VCaP (cell line): Measurements from ENCODE around the gene TNP2.
A peak's percentile ranks its signal among the peaks of the same experiment; 100 is the strongest.

Source experiments
- H3K27ac ChIP-seq: fragments of 450-650 bp; 2 replicates; pipeline ENCODE4 v1.5.1; 2017
- CTCF ChIP-seq: fragments of 450-650 bp; conservative IDR thresholded peaks from 2 replicates; pipeline ENCODE4 v1.5.1; 2017; ENCODE audit warnings: mild to moderate bottlenecking, moderate library complexity

TNP2 gene

GRCh38 chr16:11262915-11263314, 6.2 kb downstream of the TNP2 start:
- no peak for TF ChIP-seq CTCF
- no peak overlapping the region for H3K27ac ChIP-seq

- H3K27ac ChIP-seq, result no peak overlapping the region
- no peak for TF ChIP-seq CTCF
Observed at GRCh38 chr16:11260596-11260966, 8.5 kb downstream of the TNP2 start.

- no peak for TF ChIP-seq CTCF
- H3K27ac ChIP-seq, result no peak overlapping the region
Observed at GRCh38 chr16:11259655-11260595, 9.2 kb downstream of the TNP2 start.

GRCh38 chr16:11258553-11259492, 10.3 kb downstream of the TNP2 start:
- H3K27ac ChIP-seq, result no peak overlapping the region

GRCh38 chr16:11257131-11257938, 11.8 kb downstream of the TNP2 start:
- peak overlapping the region; percentile 72 for H3K27ac ChIP-seq

More at GRCh38 chr16:11258553-11259492, 10.3 kb downstream of the TNP2 start:
- no peak for TF ChIP-seq CTCF

GRCh38 chr16:11256661-11257130, 12.4 kb downstream of the TNP2 start:
- no peak for TF ChIP-seq CTCF
- H3K27ac ChIP-seq, result peak overlapping the region; percentile 72

More at GRCh38 chr16:11257131-11257938, 11.8 kb downstream of the TNP2 start:
- TF ChIP-seq CTCF, result peak; percentile 79
